Activated naive CD8-positive, alpha-beta T cell (primary cell): ENCODE results near the gene PCBP3.
"Not testable (repeated sequence)": the region's sequence is repeated elsewhere in the genome, so short reads cannot be mapped to it uniquely, and the experiment has no call there.

Experiments used
- H3K27ac Mint-ChIP-seq: one replicate; pipeline ENCODE4 v1.8.0; 2021; ENCODE audit warnings: mixed read lengths
- H3K27me3 Mint-ChIP-seq: one replicate; pipeline ENCODE4 v1.8.0; 2021; ENCODE audit warnings: mixed read lengths
- H3K36me3 Mint-ChIP-seq: one replicate; pipeline ENCODE4 v1.8.0; 2021; ENCODE audit warnings: mixed read lengths
- H3K4me1 Mint-ChIP-seq: one replicate; pipeline ENCODE4 v1.8.0; 2021; ENCODE audit warnings: low read depth, mixed read lengths
- H3K4me3 Mint-ChIP-seq: one replicate; pipeline ENCODE4 v1.8.0; 2021; ENCODE audit warnings: mild to moderate bottlenecking, mixed read lengths
- H3K9me3 Mint-ChIP-seq: one replicate; pipeline ENCODE4 v1.8.0; 2021; ENCODE audit warnings: low read depth, mixed read lengths

The PCBP3 gene

GRCh38 chr21:45954261-45954660 is 310.7 kb downstream of the PCBP3 start:
- Mint-ChIP-seq H3K27me3 (peaks cover 6% of the 10 kb centered on the region), H3K9me3 (no peaks in the 10 kb centered on the region), H3K27ac (no peak overlapping the region), H3K4me3 (no peak overlapping the region), H3K36me3 (no peaks in the 10 kb centered on the region), H3K4me1 (peaks cover 2% of the 10 kb centered on the region)

- no peaks in the 10 kb centered on the region for H3K9me3 Mint-ChIP-seq
- no peaks in the 10 kb centered on the region for H3K36me3 Mint-ChIP-seq
- H3K27me3 Mint-ChIP-seq = peaks cover 6% of the 10 kb centered on the region
- H3K27ac Mint-ChIP-seq = no peak overlapping the region
- no peak overlapping the region for H3K4me3 Mint-ChIP-seq
- peaks cover 2% of the 10 kb centered on the region for H3K4me1 Mint-ChIP-seq
Measured at GRCh38 chr21:45954921-45955320, 311.4 kb downstream of the PCBP3 start.

DNA sequence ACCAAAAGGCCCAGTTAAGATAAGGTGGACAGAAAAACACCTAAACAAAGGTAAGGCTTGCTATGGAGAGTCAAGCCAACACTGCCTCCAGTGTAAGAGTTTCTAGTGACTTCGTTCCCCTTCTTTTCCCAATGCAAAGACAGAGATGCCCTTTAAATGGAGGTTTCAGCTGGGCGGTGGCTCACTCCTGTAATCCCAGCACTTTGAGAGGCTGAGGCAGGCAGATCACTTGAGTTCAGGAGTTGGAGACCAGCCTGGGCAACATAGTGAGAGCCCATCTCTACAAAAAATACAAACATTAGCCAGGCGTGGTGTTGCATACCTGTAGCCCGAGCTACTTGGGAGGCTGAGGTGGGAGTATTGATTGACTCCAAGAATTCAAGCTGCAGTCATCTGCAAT is 314.0 kb downstream of the PCBP3 start:
- Mint-ChIP-seq H3K4me1 (peaks cover 2% of the 10 kb centered on the region), H3K27me3 (peaks cover 3% of the 10 kb centered on the region), H3K36me3 (no peaks in the 10 kb centered on the region), H3K4me3 (no peak overlapping the region), H3K9me3 (no peaks in the 10 kb centered on the region), H3K27ac (no peak overlapping the region)

DNA sequence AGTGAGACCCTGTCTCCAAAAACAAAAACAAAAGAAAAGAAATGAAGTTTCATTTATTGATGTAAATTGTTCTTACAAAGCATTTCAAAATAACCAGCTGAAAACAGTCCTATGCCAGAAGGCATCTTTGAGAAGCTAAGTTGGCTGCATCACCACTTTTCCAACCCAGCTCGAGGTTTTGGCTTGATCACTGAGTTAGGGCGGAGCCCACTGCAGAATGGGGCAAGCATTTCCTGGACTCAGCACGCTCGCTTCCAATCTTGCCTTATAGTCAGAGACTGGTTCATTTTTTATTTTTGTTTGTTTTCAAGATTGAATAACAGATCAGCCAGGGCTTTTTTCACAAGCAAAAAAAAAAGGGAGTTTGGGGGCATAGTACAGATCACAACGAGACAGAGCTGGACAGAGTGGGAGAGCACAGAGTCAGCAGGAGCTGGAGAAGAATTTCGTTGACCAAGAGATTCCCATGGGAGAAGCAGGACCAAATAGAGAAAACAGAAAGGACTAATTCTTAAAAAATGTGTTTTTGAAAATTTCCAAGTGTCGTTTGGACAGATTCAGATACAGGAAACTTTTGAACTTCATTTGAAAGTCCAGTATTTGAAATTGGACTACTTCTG is 314.6 kb downstream of the PCBP3 start:
- H3K9me3 Mint-ChIP-seq = no peaks in the 10 kb centered on the region
- no peaks in the 10 kb centered on the region for H3K36me3 Mint-ChIP-seq
- no peak overlapping the region for H3K27ac Mint-ChIP-seq
- H3K4me1 Mint-ChIP-seq = peaks cover 2% of the 10 kb centered on the region
- peaks cover 1% of the 10 kb centered on the region for H3K27me3 Mint-ChIP-seq
- no peak overlapping the region for H3K4me3 Mint-ChIP-seq

GRCh38 chr21:45959182-45959581 is 315.7 kb downstream of the PCBP3 start:
- Mint-ChIP-seq H3K27ac (no peak overlapping the region), H3K27me3 (peaks cover 1% of the 10 kb centered on the region), H3K36me3 (peaks cover 3% of the 10 kb centered on the region), H3K9me3 (no peaks in the 10 kb centered on the region), H3K4me3 (no peak overlapping the region), H3K4me1 (peaks cover 2% of the 10 kb centered on the region)

- Mint-ChIP-seq H3K27me3 (peaks cover 1% of the 10 kb centered on the region), H3K27ac (no peak overlapping the region), H3K4me3 (no peak overlapping the region), H3K4me1 (peaks cover 2% of the 10 kb centered on the region), H3K36me3 (peaks cover 4% of the 10 kb centered on the region), H3K9me3 (no peaks in the 10 kb centered on the region)
Measured at GRCh38 chr21:45959779-45960390, 316.4 kb downstream of the PCBP3 start.

DNA sequence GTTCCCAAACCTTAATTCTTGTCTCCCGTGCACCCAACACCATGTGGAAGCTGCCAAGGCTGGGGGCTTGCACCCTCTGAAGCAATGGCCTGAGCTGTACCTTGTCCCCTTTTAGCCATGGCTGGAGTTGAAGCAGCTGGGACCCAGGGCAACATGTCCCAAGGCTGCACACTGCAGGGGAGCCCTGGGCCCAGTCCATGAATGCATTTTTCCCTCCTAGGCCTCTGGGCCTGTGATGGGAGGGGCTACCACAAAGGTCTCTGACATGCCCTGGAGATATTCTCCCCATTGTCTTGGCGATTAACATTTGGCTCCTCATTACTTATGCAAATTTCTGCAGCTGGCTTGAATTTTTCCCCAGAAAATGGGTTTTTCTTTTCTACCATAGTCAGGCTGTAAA is 317.9 kb downstream of the PCBP3 start:
- H3K4me3 Mint-ChIP-seq, H3K36me3 Mint-ChIP-seq, H3K9me3 Mint-ChIP-seq, H3K27me3 Mint-ChIP-seq, H3K27ac Mint-ChIP-seq, H3K4me1 Mint-ChIP-seq: not testable (repeated sequence)

DNA sequence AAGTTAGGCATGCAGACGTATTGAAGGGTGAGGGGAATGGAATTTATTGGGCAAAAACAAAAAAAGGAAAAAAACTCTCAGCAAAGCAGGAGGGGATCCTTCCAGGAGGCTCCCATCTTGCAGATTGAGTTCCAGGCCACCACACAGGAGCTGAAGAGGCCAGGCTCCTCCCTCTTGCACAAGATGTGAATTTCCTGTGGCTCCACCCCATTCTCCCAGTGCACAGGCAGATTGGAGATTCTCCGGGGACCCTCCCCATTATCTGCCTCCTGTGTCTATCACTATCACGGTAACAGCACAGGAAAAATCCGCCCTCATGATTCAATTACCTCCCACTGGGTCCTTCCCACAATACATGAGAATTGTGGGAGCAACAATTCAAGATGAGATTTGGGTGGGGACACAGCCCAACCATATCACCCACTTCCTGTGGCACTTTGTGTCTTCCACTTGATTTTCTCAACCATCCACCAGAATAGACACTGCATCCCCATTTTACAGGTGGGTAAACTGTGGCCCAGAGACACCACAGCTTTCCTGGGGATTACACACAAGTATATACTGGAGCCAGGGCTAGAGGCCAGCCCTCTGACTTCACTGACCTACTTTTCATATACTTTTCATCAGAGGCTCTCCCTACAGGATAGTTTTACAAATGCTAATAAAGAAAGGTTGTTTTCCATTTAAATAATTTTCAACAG is 319.2 kb downstream of the PCBP3 start:
- peaks cover 1% of the 10 kb centered on the region for H3K27me3 Mint-ChIP-seq
- no peaks in the 10 kb centered on the region for H3K9me3 Mint-ChIP-seq
- H3K4me1 Mint-ChIP-seq = peaks cover 2% of the 10 kb centered on the region
- peaks cover 6% of the 10 kb centered on the region for H3K36me3 Mint-ChIP-seq
- no peak overlapping the region for H3K4me3 Mint-ChIP-seq
- no peak overlapping the region for H3K27ac Mint-ChIP-seq

GRCh38 chr21:45963232-45963570 is 319.7 kb downstream of the PCBP3 start:
- no peak overlapping the region for H3K27ac Mint-ChIP-seq
- H3K9me3 Mint-ChIP-seq = no peaks in the 10 kb centered on the region

GRCh38 chr21:45964649-45965048 is 321.1 kb downstream of the PCBP3 start:
- no peaks in the 10 kb centered on the region for H3K27me3 Mint-ChIP-seq
- H3K36me3 Mint-ChIP-seq = peaks cover 6% of the 10 kb centered on the region
- no peaks in the 10 kb centered on the region for H3K9me3 Mint-ChIP-seq

More at GRCh38 chr21:45963232-45963570, 319.7 kb downstream of the PCBP3 start:
- no peaks in the 10 kb centered on the region for H3K4me1 Mint-ChIP-seq
- H3K36me3 Mint-ChIP-seq = peaks cover 6% of the 10 kb centered on the region
- no peak overlapping the region for H3K4me3 Mint-ChIP-seq
- H3K27me3 Mint-ChIP-seq = peaks cover 1% of the 10 kb centered on the region

GRCh38 chr21:45965084-45965809 is 321.7 kb downstream of the PCBP3 start:
- Mint-ChIP-seq H3K36me3 (peaks cover 6% of the 10 kb centered on the region), H3K4me3 (no peak overlapping the region), H3K27ac (no peak overlapping the region), H3K4me1 (no peaks in the 10 kb centered on the region), H3K9me3 (no peaks in the 10 kb centered on the region), H3K27me3 (no peaks in the 10 kb centered on the region)

More at GRCh38 chr21:45964649-45965048, 321.1 kb downstream of the PCBP3 start:
- no peak overlapping the region for H3K4me3 Mint-ChIP-seq
- no peaks in the 10 kb centered on the region for H3K4me1 Mint-ChIP-seq
- H3K27ac Mint-ChIP-seq = no peak overlapping the region

- no peak overlapping the region for H3K27ac Mint-ChIP-seq
- no peak overlapping the region for H3K4me3 Mint-ChIP-seq
- H3K9me3 Mint-ChIP-seq = no peaks in the 10 kb centered on the region
- peaks cover 6% of the 10 kb centered on the region for H3K36me3 Mint-ChIP-seq
- no peaks in the 10 kb centered on the region for H3K27me3 Mint-ChIP-seq
- no peaks in the 10 kb centered on the region for H3K4me1 Mint-ChIP-seq
Measured at GRCh38 chr21:45966791-45967394, 323.4 kb downstream of the PCBP3 start.

- H3K4me3 Mint-ChIP-seq = no peak overlapping the region
- H3K27ac Mint-ChIP-seq = no peak overlapping the region
- H3K4me1 Mint-ChIP-seq = peaks cover 8% of the 10 kb centered on the region
- no peaks in the 10 kb centered on the region for H3K9me3 Mint-ChIP-seq
- peaks cover 2% of the 10 kb centered on the region for H3K36me3 Mint-ChIP-seq
- H3K27me3 Mint-ChIP-seq = no peaks in the 10 kb centered on the region
Measured at GRCh38 chr21:45969921-45970673, 326.6 kb downstream of the PCBP3 start.
